Activated CD8-positive, alpha-beta T cell treated with anti-CD3 and anti-CD28 coated beads for 36 hours (primary cell): Measurements from ENCODE around the gene CHN1. TPM values are rescaled to one million over a fixed set of nuclear protein-coding genes. Genes with fewer than 3 reads are reported as not detected.

Experiments
- ATAC-seq: fragments of 200-7000 bp; cut with Tn5 transposase; one replicate; pipeline ENCODE4 v1.10.0; 2021; ENCODE audit warnings: mild to moderate bottlenecking, moderate library complexity
- CTCF ChIA-PET: fragments of 350-600 bp; sonication (Branson Sonifier 250); formaldehyde crosslinking; loops from one replicate; lab custom pipeline; 2021; ENCODE audit warnings: antibody characterized with exemption; lab: Charles Lee
- POLR2A ChIA-PET: fragments of 350-600 bp; sonication (Branson Sonifier 250); formaldehyde crosslinking; loops from one replicate; lab custom pipeline; 2021; ENCODE audit warnings: antibody characterized with exemption; lab: Charles Lee
- DNase-seq: peaks from one replicate; pipeline ENCODE4 v3.0.0-alpha.2; 2020
- H3K27ac Mint-ChIP-seq: one replicate; pipeline ENCODE4 v1.8.0; 2021; ENCODE audit warnings: mild to moderate bottlenecking, mixed read lengths
- H3K27me3 Mint-ChIP-seq: one replicate; pipeline ENCODE4 v1.8.0; 2021; ENCODE audit warnings: mixed read lengths
- H3K36me3 Mint-ChIP-seq: one replicate; pipeline ENCODE4 v1.8.0; 2021; ENCODE audit warnings: low read depth, mixed read lengths
- H3K4me1 Mint-ChIP-seq: one replicate; pipeline ENCODE4 v1.8.0; 2021; ENCODE audit warnings: low read depth, mixed read lengths
- H3K4me3 Mint-ChIP-seq: one replicate; pipeline ENCODE4 v1.8.0; 2021; ENCODE audit warnings: mild to moderate bottlenecking, moderate library complexity, mixed read lengths
- H3K9me3 Mint-ChIP-seq: one replicate; pipeline ENCODE4 v1.8.0; 2021; ENCODE audit warnings: mixed read lengths
- intact Hi-C: fragments of 100-400 bp; cut with micrococcal nuclease; formaldehyde crosslinking; loops from one replicate; pipeline ENCODE4 v1.10.0; 2022
- total RNA-seq, 2 experiments: library from RNA; stranded (reverse); gene quantifications; one replicate each; pipeline ENCODE4 v1.2.3, GENCODE V29; 2021
- TF ChIP-seq, protein P1 (sequence below): fragments of 200-600 bp; IDR thresholded peaks from one replicate; pipeline ENCODE4 v1.8.0; 2022; ENCODE audit warnings: antibody characterized with exemption, mild to moderate bottlenecking

The CHN1 gene
- total RNA-seq, 2 experiments from 2014 or later, result 2.9 to 3.0 TPM

- intact Hi-C loops, result no loop called here
These were observed 2.8 kb upstream of the CHN1 start for GRCh38 chr2:175008009-175008408.

DNA sequence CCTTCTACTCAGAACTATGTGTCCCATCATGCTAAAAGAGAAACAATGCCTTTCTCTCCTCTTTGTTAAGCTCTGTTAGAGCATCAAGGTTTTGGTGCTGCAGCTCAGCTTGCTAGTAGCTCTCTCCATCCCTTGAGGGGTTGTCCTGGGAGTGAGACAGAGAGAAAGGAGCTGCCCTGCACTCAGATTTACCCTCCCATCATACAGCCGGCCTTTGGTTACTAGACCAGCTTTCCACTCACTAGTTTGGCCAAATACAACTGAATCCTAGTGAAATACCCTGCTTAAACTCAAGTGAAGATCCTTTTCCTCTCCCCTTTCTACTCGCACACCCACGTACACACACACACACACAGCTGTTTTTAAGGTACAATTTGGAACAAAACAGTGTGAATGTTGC, 2.3 kb upstream of the CHN1 start:
- POLR2A ChIA-PET, result no interaction called here
- intact Hi-C loops, result no loop called here
- H3K4me3 Mint-ChIP-seq, result no peak overlapping the region
- H3K36me3 Mint-ChIP-seq, result no peaks in the 10 kb centered on the region
- CTCF ChIA-PET, result interaction anchor here (0.6 to 1.4 kb wide), 5 partner anchors 8 to 320 kb away, joined by 3 to 6 read pairs (median 3); no protein-coding TSS in a partner anchor
- DNase-seq (no peak), ATAC-seq (no peak)
- no peak overlapping the region for H3K27ac Mint-ChIP-seq
- no peaks in the 10 kb centered on the region for H3K9me3 Mint-ChIP-seq
- TF ChIP-seq, protein P1, sequence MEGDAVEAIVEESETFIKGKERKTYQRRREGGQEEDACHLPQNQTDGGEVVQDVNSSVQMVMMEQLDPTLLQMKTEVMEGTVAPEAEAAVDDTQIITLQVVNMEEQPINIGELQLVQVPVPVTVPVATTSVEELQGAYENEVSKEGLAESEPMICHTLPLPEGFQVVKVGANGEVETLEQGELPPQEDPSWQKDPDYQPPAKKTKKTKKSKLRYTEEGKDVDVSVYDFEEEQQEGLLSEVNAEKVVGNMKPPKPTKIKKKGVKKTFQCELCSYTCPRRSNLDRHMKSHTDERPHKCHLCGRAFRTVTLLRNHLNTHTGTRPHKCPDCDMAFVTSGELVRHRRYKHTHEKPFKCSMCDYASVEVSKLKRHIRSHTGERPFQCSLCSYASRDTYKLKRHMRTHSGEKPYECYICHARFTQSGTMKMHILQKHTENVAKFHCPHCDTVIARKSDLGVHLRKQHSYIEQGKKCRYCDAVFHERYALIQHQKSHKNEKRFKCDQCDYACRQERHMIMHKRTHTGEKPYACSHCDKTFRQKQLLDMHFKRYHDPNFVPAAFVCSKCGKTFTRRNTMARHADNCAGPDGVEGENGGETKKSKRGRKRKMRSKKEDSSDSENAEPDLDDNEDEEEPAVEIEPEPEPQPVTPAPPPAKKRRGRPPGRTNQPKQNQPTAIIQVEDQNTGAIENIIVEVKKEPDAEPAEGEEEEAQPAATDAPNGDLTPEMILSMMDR, result no peak
- H3K27me3 Mint-ChIP-seq, result peaks cover 43% of the 10 kb centered on the region
- H3K4me1 Mint-ChIP-seq, result peaks cover 2% of the 10 kb centered on the region

More at GRCh38 chr2:175008009-175008408, 2.8 kb upstream of the CHN1 start:
- no peak overlapping the region for H3K4me3 Mint-ChIP-seq
- DNase-seq (no peak), ATAC-seq (no peak)
- ChIA-PET POLR2A (no interaction called here), CTCF (interaction anchor here (0.7 to 1.7 kb wide), 5 partner anchors 8 to 258 kb away, joined by 3 to 6 read pairs (median 3); no protein-coding TSS in a partner anchor)
- H3K36me3 Mint-ChIP-seq, result no peaks in the 10 kb centered on the region
- no peaks in the 10 kb centered on the region for H3K9me3 Mint-ChIP-seq
- H3K27me3 Mint-ChIP-seq, result peaks cover 38% of the 10 kb centered on the region
- H3K27ac Mint-ChIP-seq, result no peak overlapping the region
- TF ChIP-seq, protein P1, result no peak
- peaks cover 2% of the 10 kb centered on the region for H3K4me1 Mint-ChIP-seq

DNA sequence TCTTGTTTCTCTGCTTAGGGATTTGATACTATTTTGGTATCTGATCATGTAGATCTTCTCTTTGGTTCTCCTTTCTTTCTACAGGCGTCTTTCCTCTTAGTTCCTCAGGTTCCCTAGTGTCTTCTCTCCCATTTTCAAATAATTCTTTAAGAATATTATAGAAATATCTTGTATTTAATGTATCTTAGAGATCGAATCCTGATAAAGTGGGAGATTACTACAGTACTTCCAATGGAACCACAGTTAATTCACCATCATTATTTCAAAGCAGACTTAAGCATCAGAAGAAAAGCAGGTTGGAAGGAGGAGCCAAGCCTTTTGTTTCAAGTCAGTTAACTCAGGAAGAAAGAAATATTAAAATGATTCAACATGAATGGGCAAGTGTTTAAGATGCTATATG, 1.1 kb upstream of the CHN1 start:
- intact Hi-C loops, result no loop called here
- POLR2A ChIA-PET, result no interaction called here

DNA sequence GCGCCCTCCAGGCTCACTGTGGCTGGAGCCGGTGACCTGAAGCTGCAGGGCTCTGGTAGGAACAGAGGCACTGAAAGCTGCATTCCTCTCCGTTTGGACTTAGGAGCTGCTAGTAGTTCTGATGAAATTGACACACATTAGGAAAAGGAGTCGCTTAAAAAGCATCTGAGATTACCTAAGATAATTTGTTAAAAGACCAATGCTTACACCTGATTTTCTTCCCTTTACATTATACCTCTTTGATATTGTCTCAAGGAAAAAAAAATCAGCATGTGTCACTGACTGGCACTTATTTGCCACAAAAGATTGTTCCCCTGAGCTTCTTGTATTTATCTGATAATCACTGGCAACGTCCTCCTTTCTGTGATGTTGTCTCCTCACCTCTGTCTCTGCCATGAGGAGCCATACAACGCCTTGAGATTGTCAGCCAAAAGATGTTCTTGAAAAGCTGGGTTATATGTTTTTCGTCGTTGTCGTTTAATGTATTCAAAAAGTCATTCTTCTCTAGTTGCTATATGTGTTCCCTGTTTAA, 618 bp upstream of the CHN1 start:
- no peak for DNase-seq
- peaks cover 2% of the 10 kb centered on the region for H3K4me1 Mint-ChIP-seq
- intact Hi-C loops, result no loop called here
- H3K9me3 Mint-ChIP-seq, result no peaks in the 10 kb centered on the region
- CTCF ChIA-PET, result interaction anchor here (0.8 to 1.7 kb wide), 10 partner anchors 10 to 403 kb away, joined by 3 to 9 read pairs (median 4); no protein-coding TSS in a partner anchor
- no peak overlapping the region for H3K27ac Mint-ChIP-seq
- POLR2A ChIA-PET, result interaction anchor here (0.6 kb wide), 1 partner anchor 275 kb away, joined by 3 read pairs; no protein-coding TSS in a partner anchor
- no peaks in the 10 kb centered on the region for H3K36me3 Mint-ChIP-seq
- H3K27me3 Mint-ChIP-seq, result peaks cover 57% of the 10 kb centered on the region
- ATAC-seq, result no peak
- peak overlapping the region; percentile 73 for H3K4me3 Mint-ChIP-seq
- TF ChIP-seq, protein P1, result no peak

More for the DNA sequence above, 1.1 kb upstream of the CHN1 start:
- CTCF ChIA-PET, result interaction anchor here (1.0 to 1.7 kb wide), 5 partner anchors 9 to 241 kb away, joined by 3 to 5 read pairs (median 4); no protein-coding TSS in a partner anchor
- Mint-ChIP-seq H3K27ac (no peak overlapping the region), H3K4me3 (peak overlapping the region; percentile 73), H3K9me3 (no peaks in the 10 kb centered on the region), H3K36me3 (no peaks in the 10 kb centered on the region), H3K4me1 (peaks cover 2% of the 10 kb centered on the region), H3K27me3 (peaks cover 52% of the 10 kb centered on the region)
- no peak for ATAC-seq
- no peak for DNase-seq
- TF ChIP-seq, protein P1, result no peak

GRCh38 chr2:175004730-175004979, 526 bp downstream of the CHN1 start:
- peaks cover 60% of the 10 kb centered on the region for H3K27me3 Mint-ChIP-seq
- POLR2A ChIA-PET, result no interaction called here
- no peak overlapping the region for H3K27ac Mint-ChIP-seq
- CTCF ChIA-PET, result interaction anchor here (1.0 to 1.7 kb wide), 6 partner anchors 16 to 307 kb away, joined by 3 to 9 read pairs (median 4); no protein-coding TSS in a partner anchor
- H3K36me3 Mint-ChIP-seq, result no peaks in the 10 kb centered on the region
- TF ChIP-seq, protein P1, result no peak
- H3K4me3 Mint-ChIP-seq, result peak overlapping the region; percentile 73
- DNase-seq, result no peak
- ATAC-seq, result peak; percentile 42
- intact Hi-C loops, result no loop called here
- H3K4me1 Mint-ChIP-seq, result peaks cover 2% of the 10 kb centered on the region
- no peaks in the 10 kb centered on the region for H3K9me3 Mint-ChIP-seq
